Activated CD8-positive, alpha-beta memory T cell treated with anti-CD3 and anti-CD28 coated beads, Interleukin-2, amount 50 U/mL, for 1 hour (primary cell): ENCODE measurements around the gene EEF1A2.

Experiments used
- DNase-seq: peaks from one replicate; pipeline ENCODE4 v3.0.0-alpha.2; 2020; ENCODE audit errors: extremely low read depth

Gene EEF1A2

DNA sequence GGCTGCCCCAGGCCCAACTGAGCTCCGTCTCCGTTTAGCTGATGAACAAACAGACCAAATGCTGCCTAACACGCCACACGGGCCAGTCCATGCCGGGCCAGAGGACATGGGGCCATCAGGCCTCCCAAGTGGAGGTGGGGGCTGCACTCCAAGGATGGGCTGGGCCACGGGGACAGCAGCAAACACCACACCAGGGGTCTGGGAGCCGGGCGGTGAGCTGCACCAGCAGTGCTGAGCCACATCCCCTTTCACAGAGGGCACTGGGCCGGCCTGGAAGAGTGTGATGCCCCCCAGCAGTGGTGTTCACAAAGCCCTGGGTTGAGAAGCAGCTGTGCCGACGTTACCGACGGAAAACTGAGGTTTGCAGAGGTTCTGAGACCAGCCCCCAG lies 29.2 kb downstream of the EEF1A2 start:
- no peak for DNase-seq

DNA sequence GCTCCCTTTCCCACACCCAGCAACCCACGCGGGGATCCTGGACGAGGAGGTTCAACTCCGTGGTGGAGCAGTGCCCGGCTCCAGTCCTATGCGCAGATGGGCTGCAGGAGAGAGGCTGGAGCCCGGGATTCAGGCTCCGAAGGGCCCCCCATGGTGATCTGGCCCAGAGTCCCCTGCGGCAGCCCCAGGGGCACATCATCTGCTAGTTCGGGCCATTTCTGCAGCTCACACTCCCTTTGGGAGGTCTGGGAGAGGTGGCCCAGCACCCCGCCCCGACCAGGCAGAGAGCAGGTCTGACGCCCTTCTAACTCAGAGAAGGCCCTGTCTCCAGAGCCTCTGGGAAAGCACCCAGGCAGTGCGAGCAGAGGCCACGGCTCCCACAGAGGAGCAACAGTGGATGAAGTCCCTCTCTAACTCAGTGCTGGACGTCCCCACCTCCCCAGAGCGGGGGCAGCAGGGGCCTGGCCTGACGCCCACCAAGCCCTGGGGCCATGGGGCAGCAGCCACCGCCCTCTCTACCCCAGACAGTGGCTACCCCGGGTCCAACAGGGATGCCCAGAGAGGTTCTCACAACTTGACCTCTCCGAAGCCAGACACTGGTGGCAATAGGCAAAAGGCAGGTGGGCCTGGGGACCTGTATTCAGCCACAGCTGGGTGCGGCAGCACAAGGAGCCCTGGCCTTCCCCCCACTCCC lies 29.7 kb downstream of the EEF1A2 start:
- DNase-seq = no peak

DNA sequence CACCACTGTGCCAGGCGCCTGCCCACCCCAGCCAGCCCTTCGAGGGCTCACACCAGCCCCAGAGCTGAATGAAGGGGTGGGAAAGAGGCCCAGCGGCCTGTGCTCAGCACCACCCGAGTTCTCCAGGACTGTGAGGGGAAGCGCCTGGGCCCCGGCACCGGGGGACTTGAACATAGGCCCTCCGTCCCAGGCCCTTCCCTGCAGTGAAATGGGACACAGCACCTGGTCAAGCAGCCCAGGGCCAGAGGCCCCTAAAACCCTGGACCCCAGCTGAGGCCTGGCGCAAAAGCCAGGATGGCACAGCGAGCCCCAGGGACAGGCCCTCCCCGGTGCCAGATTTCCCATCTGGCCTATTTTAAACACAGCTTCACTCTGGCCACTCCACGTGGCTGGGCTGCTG lies 30.5 kb downstream of the EEF1A2 start:
- no peak for DNase-seq

DNA sequence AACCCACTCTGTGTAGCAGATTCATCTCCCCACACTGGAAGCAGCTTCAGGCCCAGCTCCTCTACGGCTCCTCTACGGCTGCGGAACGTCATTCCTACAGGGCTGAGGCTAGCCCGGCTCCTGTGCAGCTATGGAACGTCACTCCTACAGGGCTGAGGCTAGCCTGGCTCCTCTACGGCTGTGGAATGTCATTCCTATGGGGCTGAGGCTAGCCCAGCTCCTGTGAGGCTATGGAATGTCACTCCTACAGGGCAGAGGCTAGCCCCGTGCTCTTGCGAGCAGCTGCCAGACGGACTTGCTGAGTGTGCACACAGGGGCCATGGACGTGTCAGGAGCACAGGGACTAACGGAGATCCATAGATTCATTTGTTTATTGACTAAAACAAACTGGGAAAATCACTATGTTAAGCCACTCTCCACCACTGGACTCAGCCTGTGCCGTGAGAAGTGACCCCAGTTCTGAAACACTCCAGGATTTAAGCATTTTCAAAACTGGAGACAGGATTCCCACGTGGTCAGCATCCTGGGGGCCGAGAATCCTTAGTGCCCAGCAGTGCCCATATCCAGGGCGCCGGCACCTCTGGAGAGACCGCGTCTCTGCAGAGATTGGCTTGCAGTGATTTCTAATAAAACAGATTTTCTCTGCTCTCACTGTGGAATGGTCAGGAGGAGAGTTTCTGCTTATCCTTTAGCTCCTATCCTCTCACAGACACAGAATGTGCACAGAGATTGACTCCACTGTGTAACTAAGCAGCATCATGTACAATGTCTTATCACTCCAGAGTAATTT lies 31.4 kb downstream of the EEF1A2 start:
- DNase-seq = no peak

DNA sequence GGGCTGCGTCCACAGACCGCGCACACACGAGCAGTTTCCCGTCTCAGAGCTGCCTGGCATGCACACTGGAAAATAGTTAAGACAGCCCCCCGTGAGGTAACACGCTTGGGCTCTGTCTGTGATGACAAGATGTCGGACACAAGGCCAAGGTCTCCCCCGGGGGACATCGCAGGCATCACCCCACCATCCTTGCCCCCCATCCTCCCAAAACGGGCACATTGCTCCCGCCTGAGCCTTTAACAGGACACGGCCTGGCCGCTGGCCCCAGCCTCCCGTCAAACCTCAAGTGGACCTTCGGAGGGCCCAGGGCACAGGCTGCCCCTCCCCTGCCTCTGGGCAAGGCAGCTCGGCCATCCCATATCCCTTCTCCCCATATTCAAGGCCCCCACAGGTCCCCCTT lies 32.0 kb downstream of the EEF1A2 start:
- DNase-seq = no peak

DNA sequence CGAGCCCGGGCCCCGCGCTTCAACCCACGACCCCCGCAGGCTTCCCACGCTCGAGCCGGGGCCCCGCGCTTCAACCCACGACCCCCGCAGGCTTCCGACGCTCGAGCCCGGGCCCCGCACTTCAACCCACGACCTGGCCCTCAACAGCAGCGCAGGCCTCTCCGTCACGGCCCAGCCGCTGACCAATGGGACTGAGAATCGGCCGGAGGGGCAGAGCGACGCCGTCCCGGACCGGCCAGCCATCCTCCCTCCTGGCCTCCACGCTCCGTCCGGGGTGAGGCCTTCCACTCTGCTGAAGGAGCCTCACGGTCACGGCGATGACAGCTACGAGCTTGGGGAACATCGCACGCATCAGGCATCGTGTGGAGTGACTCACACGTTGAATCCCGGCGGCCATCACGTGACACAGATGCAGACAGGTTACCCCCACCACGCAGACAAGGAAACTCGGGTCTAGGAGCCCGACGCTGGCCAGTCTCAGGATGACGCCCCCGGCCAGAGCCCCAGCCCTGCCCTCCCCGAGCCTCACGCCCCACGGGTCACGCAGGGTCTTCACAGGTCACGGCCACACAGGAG lies 32.5 kb downstream of the EEF1A2 start:
- DNase-seq = no peak

DNA sequence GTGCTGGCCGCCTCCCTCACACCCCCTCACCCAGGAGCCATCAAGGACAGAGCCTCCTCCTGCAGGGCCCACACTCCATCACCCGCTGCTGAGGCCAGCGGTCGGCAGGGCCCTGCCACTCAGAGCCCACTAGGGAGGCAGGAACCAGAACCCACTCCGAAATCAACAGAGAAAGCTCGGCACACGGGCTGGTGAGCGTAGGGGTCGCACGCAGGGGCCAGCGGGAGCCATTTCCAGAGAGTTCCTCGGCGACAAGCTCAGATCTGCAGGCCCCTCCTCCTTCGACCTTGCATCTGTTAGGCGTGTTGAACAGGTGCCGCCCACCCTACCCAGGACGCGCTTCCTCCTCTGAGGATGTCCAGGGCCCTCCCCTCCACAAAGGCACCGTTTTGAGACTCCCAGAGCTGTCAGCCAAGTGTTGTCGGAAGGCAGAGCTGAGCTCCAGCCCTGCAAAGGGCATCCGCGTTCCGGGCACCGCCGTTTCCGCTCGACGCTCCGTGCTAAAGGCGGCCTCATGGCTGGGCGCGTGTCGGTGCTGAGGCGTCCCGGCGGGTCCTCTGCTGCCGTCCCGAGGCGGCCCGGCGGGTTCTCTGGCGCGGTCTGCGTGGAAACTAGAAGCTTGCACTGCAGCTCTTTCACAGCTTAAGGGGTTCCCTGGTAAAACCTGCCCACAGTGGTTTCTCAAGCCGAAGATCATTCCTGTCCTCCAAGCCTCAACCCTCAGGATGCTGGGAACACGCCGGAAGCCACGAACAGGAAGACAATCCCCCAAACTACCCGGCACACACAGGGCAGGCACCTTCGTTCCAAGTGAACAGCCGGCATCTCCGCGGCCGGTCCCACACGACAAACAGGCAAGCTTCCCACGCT lies 33.3 kb downstream of the EEF1A2 start:
- no peak for DNase-seq

DNA sequence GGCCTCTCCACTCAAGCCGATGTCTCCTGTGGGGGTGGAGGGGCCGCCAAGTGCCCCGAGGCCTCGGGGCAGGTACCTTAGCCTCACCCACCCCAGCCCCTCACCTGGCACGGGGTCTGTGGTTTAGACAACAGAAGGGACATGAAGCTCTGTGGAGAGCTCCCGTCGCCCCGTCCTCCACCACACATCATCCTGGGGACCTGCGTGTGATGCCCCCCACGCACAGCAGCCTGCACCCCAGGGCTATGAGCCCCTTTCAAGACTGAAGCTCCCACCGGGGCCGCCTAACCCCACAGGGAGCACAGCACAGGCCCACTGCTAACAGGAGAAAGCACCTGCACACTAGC lies 34.6 kb downstream of the EEF1A2 start:
- DNase-seq = no peak

DNA sequence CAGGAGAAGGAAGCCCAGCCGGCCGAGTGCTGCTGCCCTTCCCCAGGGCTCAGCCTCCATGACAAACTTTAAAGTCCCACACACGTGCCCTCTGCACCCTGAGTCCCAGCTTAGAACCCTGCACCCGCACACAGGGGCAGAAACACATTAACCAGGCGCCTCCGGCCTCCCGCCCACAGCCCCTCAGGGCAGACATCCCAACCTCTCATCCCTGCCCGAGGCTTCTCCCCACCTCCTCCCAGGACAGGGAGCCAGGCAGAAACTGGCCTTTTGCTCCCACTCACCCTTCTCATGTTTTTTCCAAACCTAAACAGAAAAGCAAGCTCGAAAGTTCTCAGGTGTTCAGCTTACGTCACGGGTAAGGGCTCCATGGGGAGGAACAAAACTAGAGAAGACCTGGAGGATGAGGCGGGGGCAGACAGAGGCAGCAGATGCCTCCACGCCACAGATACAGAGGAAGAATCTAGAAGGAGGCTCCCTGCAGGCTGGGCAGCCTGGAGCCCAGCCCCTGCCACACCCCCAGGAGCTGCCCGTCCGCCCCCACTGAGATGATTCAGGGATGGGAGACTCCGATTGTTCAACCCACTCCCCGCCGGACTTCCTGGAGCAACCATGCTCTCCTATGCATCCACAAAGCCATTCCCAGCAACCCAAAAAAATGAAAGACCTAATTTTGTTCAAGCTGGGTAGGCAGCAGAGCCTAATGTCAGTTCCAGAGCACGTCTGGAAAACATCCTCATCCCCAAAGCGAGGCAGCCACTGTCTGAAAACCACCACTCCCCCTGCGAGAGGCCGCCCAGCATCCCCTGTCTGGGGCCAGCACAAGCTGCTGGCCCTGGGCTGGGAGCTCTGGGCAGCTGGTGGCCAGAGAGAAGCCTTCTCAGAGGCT lies 35.2 kb downstream of the EEF1A2 start:
- no peak for DNase-seq

DNA sequence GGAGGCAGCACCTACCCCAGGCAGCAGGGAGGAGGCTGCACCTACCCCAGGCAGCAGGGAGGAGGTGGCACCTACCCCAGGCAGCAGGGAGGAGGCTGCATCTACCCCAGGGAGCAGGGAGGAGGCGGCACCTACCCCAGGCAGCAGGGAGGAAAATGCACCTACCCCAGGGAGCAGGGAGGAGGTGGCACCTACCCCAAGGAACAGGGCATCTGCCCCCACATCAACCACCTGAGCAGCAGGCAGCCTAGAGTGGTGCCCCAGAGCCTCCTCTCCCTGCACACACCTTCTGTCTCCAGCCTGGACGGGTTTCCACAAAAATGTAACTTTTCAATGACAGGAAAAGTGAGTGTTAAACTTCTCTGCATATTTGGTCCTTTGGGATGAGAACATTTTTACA lies 36.6 kb downstream of the EEF1A2 start:
- DNase-seq = no peak

DNA sequence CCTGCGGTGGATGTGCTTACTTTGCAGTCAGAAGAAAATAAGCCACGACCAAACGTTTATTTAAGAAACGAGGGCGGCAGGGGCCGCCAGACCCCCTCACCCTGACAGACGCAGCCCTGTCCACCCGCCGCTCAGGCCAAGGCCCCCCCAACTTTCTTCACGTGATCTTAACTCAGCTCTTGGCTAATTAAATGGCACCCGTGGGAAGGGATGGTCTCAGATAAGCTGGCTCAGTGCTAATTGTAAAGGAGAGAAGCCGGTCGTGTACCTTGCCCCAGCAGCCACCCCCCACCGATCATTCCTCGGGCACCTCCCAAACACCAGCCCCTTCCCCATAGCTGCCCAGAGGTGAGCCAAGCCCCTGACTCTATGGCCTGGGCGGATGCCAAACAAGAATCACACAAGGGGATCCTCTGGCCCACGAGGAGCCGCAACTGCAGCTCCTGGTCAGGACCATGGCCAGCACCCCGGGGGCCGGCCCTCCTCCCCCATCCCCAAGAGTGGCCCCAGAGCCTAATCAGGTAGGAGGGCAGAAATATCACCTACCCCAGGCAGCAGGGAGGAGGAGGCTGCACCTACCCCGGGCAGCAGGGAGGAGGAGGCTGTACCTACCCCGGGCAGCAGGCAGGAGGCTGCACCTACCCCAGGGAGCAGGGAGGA lies 37.6 kb downstream of the EEF1A2 start:
- DNase-seq = no peak

DNA sequence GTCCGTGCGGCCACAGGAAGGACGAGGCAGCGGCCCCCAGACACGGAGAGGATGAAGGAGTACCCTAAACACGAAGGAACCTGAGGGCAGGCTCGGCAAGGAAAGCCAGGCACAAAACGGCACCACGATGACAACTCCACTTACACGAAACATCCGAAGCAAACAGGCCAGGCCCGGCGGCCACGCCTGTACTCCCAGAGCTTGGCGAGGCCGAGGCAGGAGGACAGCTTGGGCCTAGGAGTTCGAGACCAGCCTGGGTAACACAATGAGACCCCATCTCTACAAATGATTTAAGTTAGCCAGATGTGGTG lies 39.9 kb downstream of the EEF1A2 start:
- no peak for DNase-seq

DNA sequence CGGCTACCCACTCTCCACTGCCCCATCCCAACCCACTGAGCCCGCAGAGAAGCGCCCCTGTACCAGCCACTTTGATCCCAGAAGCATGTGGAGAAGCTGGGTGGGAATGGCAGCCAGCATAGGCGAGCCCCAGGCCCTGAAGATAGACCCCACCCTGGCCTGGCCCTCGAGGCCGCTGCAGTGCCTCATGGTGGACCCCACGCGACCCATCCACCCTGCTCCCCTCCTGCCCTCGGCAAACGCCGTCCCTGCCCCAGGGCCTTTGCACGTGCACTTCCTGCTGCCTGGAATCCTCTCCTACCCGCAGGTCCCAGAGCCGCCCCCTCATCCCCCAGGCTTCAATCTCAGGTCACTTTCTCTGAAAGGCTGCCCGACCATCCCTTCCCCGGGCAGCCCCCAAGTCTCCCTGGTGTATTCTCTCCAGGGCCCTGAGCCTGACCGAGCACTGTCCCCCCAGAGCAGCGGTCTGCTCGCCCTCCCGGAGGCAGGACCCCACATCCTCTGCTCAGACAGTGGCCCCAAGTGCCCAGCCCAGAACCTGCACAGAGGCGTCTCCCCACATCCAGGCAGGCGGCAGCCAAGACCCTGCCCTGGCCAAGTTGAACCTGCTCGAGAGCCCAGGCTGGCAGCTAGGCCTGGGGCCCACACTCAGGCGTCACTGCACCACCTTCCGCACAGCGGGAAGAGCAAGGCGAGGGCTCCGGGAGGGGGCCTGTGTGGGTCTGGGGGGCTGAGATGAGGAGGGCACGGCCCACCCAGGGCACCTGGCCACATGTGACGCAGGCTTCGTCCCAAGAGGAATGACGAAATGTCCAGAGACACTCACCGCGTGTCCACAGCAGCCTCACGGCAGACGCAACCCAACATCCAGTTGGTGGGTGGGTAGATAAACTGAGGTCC lies 40.5 kb downstream of the EEF1A2 start:
- DNase-seq = no peak

DNA sequence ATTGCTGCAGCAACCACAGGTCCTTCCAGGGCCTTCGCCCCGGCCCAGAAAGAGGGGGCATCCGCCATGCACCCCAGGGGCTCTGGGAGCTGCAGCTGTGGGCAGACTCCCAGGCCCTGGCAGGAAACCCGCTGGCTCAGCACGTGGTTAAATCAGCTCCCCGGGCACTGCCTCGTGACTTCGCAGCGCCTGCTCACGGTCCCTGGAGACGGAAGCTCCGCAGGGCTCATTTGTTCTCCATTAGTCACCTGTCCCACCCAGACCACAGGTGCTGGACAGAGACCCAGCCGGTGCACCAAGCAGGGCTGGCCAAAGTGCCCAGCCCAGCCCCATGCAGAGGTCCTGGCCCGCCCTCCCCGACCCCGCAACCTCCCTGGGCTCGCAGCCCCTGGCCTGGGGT lies 41.1 kb downstream of the EEF1A2 start:
- DNase-seq = no peak

DNA sequence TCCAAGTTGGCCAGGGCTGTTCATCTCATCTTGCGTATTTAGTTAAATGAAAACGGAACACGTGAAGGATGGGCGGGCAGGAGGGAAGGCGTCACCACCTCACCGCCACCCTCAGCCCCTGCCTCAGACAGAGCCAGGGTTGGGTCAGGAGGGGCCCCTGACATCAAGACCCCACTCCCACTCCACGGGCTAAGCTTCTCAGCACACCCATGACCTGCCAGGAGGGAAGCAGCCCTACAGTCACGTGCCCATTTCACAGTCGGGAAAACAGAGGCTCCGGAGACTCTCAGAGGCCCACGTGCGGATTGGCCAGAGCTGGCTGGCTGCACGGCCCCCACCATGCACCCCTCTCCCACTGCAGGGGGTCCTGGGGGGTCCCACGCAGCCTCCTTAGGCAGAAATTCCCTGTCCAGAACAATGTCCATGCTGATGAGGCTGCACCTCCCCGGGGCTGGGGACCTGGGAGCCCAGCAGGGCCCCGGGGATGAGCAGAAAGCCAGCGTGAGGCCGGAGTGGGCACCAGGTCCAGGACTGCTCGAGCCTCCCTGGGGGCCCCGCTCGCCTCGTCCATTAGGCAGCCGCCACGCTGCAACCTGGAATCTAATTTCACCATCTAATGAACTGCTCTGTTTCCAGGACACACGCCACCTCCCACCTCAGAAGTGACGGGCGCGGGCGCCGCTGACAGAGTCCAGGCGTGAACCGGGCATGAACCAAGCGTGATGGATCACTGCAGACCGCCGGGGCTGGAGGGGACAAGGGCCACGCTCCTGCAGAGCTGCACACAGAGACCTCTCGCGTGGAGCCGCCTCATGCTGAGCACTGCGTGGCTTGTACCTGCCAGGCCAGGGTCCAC lies 42.2 kb downstream of the EEF1A2 start:
- no peak for DNase-seq

DNA sequence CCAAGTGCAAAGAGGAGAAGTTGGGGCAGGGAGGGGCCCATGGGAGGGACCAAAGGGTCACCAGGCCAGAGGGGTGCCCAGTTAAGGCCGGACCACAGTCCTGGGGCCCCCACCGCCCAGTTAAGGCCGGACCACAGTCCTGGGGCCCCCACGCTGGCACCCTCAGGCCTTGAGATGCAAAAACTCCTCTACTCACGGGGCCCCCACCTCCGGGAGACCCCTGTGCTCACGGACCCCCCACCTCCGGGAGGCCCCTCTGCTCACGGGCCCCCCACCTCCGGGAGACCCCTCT lies 43.4 kb downstream of the EEF1A2 start:
- no peak for DNase-seq

DNA sequence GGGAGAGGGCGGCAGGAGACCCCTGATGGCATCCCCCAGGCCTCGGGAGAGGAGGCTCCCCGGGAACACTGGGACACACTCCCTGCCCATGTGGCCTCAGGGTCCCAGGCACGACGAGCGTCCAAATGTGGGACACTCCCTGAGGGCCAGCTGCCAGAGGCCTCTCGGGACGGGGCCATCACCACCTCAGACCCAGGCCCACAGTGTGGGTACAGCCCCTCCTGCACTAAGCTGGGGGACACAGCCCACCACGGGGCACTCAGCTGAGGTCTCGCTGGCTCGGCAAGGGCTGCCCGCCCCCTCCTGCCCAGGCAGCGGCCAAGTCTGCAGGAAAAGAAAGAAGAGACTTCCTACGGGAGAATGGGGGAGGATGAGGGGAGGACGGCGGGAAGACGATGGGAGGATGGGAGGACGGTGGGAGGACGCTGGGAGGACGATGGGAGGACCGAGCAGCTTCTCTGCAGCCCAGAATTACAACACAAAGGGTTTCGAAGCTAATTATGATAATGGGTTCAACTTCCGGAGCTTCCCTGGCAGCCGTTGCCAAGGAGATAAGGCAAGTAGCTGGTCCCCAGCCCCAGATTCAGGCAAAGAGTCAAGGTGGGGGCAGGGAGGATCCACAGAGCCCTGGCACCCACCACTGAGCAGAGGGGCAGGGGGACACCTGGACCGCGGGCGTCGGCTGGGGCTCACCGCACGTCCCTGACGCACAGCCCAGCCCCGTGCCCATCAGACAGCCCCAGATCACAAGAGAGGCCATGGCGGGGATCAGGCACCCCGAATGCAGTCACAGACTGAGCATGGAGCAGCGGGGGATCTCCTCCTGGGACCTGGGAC lies 43.9 kb downstream of the EEF1A2 start:
- DNase-seq = no peak

DNA sequence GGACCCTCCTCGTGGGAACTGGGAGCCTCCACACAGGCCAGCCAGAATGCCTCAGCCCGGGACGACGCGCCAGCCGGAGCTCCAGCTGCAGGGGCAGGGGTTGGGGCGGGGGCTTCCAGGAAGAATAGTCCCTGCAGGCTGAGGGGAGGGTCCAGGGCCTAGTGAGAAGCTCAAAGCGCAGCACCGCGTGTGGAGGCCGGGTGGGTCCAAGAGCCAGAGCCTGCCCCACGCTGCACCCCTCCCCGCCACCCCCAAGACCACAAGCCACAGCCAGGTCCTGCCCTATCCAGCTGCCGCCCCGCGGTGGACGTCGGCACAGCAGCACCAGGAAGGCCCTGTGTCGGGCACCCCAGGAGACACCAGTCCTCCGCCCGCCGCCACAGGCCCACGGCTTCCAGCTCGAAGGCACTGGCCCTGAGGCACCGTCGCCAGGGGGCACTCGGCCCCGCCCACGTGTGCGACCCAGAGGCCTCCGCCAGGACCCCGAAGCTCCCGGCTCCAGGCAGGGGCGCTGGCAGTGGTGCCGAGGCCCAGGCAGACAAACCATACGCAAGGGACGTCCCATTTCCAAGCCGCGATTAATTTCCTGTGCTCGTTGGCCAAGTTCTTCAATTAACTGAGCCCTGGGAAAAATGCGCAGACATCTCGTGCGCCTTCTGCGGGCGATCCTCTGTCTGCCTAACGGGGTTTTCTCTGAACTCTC lies 45.9 kb downstream of the EEF1A2 start:
- DNase-seq = no peak
